PC-3 (cell line): ENCODE data around the gene CHSY1. TPM values are rescaled to one million over a fixed set of nuclear protein-coding genes. Genes with fewer than 3 reads are reported as not detected.

Experiments
- ATAC-seq: fragments of 200-7000 bp; cut with Tn5 transposase; 2 replicates; pipeline ENCODE4 v1.9.1; 2020; ENCODE audit warnings: mild to moderate bottlenecking, moderate library complexity
- BruUV-seq: library from RNA; stranded (reverse); fragments of 400-500 nt; replicated peaks from 2 replicates; lab custom pipeline; 2021; lab: Mats Ljungman, UMichigan
- CTCF ChIA-PET: fragments of 300-600 bp; sonication (Branson Sonifier 250); formaldehyde crosslinking; loops from one replicate; lab custom pipeline; 2022; ENCODE audit warnings: antibody characterized with exemption; lab: Charles Lee
- POLR2A ChIA-PET: fragments of 300-600 bp; sonication (Branson Sonifier 250); formaldehyde crosslinking; loops from one replicate; lab custom pipeline; 2022; ENCODE audit warnings: antibody characterized with exemption; ENCODE audit not compliant: unreplicated experiment; lab: Charles Lee
- DNase-seq: peaks from one replicate; pipeline ENCODE4 v3.0.0-alpha.2; 2015
- H2AFZ ChIP-seq: fragments of 300-600 bp; sonication (generic); 2 replicates; pipeline ENCODE4 v1.6.0; 2016; ENCODE audit warnings: antibody characterized with exemption, low read length
- H3F3A ChIP-seq: fragments of 300-600 bp; sonication (generic); one replicate; pipeline ENCODE4 v1.6.0; 2017; ENCODE audit warnings: antibody characterized with exemption, low read length, control low read depth, mild to moderate bottlenecking; ENCODE audit not compliant: unreplicated experiment
- H3K27ac ChIP-seq: fragments of 300-600 bp; sonication (generic); 2 replicates; pipeline ENCODE4 v1.5.1; 2016; ENCODE audit warnings: mild to moderate bottlenecking, low read length
- H3K27me3 ChIP-seq: fragments of 300-600 bp; sonication (generic); 2 replicates; pipeline ENCODE4 v1.6.1; 2016; ENCODE audit warnings: low read length, mixed read lengths
- H3K36me3 ChIP-seq: fragments of 300-600 bp; sonication (generic); 2 replicates; pipeline ENCODE4 v1.6.1; 2016; ENCODE audit warnings: low read depth, mixed run types, low read length, mixed read lengths
- H3K4me1 ChIP-seq: fragments of 300-600 bp; sonication (generic); 2 replicates; pipeline ENCODE4 v1.5.1; 2016; ENCODE audit warnings: low read length; ENCODE audit not compliant: insufficient read depth
- H3K4me2 ChIP-seq: fragments of 300-600 bp; sonication (generic); 2 replicates; pipeline ENCODE4 v1.6.0; 2016; ENCODE audit warnings: low read length
- H3K4me3 ChIP-seq: fragments of 300-600 bp; sonication (generic); 2 replicates; pipeline ENCODE4 v1.5.1; 2016; ENCODE audit warnings: mild to moderate bottlenecking, low read length, mixed read lengths
- H3K79me2 ChIP-seq: fragments of 300-600 bp; sonication (generic); 2 replicates; pipeline ENCODE4 v1.6.1; 2017; ENCODE audit warnings: low read length, mixed read lengths
- H3K9ac ChIP-seq: fragments of 300-600 bp; sonication (generic); 2 replicates; pipeline ENCODE4 v1.6.0; 2016; ENCODE audit warnings: mild to moderate bottlenecking, low read length
- H3K9me2 ChIP-seq: fragments of 300-600 bp; sonication (generic); replicated peaks from 2 replicates; pipeline ENCODE4 v1.6.1; 2016; ENCODE audit warnings: mixed run types, low read length, mixed read lengths
- H3K9me3 ChIP-seq: fragments of 300-600 bp; sonication (generic); 2 replicates; pipeline ENCODE4 v1.6.1; 2016; ENCODE audit warnings: low read length, mixed read lengths
- H4K20me1 ChIP-seq: fragments of 300-600 bp; sonication (generic); 2 replicates; pipeline ENCODE4 v1.6.1; 2016; ENCODE audit warnings: low read length, mixed read lengths
- EZH2 ChIP-seq: fragments of 300-600 bp; sonication (generic); IDR thresholded peaks from one replicate; pipeline ENCODE4 v1.6.1; 2017; ENCODE audit warnings: antibody characterized with exemption, mild to moderate bottlenecking, low read length; ENCODE audit not compliant: unreplicated experiment
- EZH2phosphoT487 ChIP-seq: fragments of 300-600 bp; sonication (generic); IDR thresholded peaks from 2 replicates; pipeline ENCODE4 v1.6.1; 2018; ENCODE audit warnings: mild to moderate bottlenecking, antibody characterized with exemption, low read length, borderline replicate concordance
- intact Hi-C: fragments of 100-400 bp; cut with micrococcal nuclease; formaldehyde crosslinking; loops from 2 replicates; pipeline ENCODE4 v1.9.0; 2023
- total RNA-seq: library from RNA; depleted of rRNA; stranded (reverse); fragments of >200 nt; gene quantifications from 2 replicates; pipeline ENCODE4 v1.2.3, GENCODE V29; 2014
- TF ChIP-seq, protein P1 (sequence below): fragments of 300-600 bp; sonication (generic); conservative IDR thresholded peaks from 2 replicates; pipeline ENCODE4 v1.5.1; 2017; ENCODE audit warnings: antibody characterized with exemption, low read depth, mild to moderate bottlenecking, low read length

CHSY1 gene
- total RNA-seq, 1 experiment from 2014 or later: 13.8 TPM

DNA sequence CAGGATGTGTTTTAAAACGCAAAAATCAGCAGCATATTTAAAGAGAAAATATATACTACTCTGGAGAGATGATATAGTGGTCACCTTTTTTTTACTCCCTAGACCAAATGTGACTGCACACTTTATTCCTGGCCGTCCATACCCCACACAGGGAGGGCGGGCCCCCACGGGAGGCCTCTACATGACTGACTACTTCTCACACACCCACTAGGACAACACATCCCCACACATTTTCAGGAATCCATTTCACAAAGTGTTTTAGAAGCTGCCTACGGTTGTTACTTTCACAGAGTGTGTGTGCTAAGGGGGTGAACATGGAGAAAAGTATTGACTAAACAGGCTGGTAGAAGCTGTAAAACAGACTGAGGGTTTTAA, 67.9 kb downstream of the CHSY1 start:
- CTCF ChIA-PET: no interaction called here
- no peak overlapping the region for H3K9ac ChIP-seq

DNA sequence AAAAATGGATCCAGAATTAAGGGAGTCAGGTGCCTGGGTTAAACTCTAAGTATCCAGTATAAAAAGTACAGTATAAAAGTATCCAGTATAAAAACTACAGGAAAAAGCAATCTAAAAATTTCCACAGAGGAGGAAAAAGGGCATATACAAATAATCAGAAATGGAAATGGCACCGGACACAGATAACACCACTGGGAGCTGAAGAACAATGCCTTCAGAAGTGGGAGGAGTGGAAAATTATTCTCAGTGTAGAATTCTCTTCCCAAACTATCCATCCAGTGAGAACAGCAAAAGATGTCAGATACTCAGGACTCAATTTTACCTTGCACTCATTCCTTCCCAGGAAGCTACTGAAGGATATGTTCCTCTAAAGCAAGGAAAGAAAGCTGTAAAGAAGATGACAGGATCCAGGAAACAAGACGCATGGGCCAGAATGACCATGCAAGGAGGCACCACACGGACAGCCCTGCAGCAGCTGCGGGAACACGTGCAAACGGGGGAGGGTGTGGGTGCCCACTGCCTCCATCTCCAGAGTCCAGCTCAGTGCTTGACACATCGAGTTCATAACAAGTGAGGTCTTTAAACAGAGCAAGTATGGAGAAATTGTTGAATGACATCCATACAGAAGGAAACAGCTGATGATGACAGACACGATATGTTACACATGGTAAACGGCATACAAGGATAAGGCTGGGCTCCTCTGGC, 68.5 kb downstream of the CHSY1 start:
- H4K20me1 ChIP-seq: no peaks in the 10 kb centered on the region
- H3K79me2 ChIP-seq: peaks cover 77% of the 10 kb centered on the region
- H3K36me3 ChIP-seq: peaks cover 9% of the 10 kb centered on the region; the same call in 1 of the 2 replicates
- TF ChIP-seq, protein P1, sequence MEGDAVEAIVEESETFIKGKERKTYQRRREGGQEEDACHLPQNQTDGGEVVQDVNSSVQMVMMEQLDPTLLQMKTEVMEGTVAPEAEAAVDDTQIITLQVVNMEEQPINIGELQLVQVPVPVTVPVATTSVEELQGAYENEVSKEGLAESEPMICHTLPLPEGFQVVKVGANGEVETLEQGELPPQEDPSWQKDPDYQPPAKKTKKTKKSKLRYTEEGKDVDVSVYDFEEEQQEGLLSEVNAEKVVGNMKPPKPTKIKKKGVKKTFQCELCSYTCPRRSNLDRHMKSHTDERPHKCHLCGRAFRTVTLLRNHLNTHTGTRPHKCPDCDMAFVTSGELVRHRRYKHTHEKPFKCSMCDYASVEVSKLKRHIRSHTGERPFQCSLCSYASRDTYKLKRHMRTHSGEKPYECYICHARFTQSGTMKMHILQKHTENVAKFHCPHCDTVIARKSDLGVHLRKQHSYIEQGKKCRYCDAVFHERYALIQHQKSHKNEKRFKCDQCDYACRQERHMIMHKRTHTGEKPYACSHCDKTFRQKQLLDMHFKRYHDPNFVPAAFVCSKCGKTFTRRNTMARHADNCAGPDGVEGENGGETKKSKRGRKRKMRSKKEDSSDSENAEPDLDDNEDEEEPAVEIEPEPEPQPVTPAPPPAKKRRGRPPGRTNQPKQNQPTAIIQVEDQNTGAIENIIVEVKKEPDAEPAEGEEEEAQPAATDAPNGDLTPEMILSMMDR: no peak
- no peak for TF ChIP-seq EZH2phosphoT487
- TF ChIP-seq EZH2: no peak
- H3K4me1 ChIP-seq: peaks cover 2% of the 10 kb centered on the region; the same call in 1 of the 2 replicates
- no peak overlapping the region for H2AFZ ChIP-seq
- no peak overlapping the region for H3K9ac ChIP-seq
- CTCF ChIA-PET: no interaction called here
- H3K4me2 ChIP-seq: no peak overlapping the region
- BruUV-seq: no TSS peak
- ATAC-seq (no peak), DNase-seq (no peak)
- no peak overlapping the region for H3K4me3 ChIP-seq
- H3K9me2 ChIP-seq: no peaks in the 10 kb centered on the region
- intact Hi-C loops: no loop called here
- no peaks in the 10 kb centered on the region for H3K27me3 ChIP-seq
- no peaks in the 10 kb centered on the region for H3K9me3 ChIP-seq
- POLR2A ChIA-PET: no interaction called here
- H3K27ac ChIP-seq: no peak overlapping the region
- H3F3A ChIP-seq: no peaks in the 10 kb centered on the region

More for the DNA sequence above, 67.9 kb downstream of the CHSY1 start:
- Histone ChIP-seq H3K27me3 (no peaks in the 10 kb centered on the region), H3K27ac (no peak overlapping the region), H4K20me1 (no peaks in the 10 kb centered on the region), H3K9me3 (no peaks in the 10 kb centered on the region), H3K4me2 (no peak overlapping the region), H2AFZ (no peak overlapping the region), H3K79me2 (peaks cover 77% of the 10 kb centered on the region), H3K9me2 (no peaks in the 10 kb centered on the region), H3K36me3 (peaks cover 5% of the 10 kb centered on the region; the same call in 1 of the 2 replicates), H3F3A (no peaks in the 10 kb centered on the region), H3K4me3 (no peak overlapping the region), H3K4me1 (peaks cover 7% of the 10 kb centered on the region; the same call in 1 of the 2 replicates)
- TF ChIP-seq EZH2phosphoT487: no peak
- TF ChIP-seq, protein P1: no peak
- BruUV-seq: no TSS peak
- DNase-seq: no peak
- intact Hi-C loops: no loop called here
- POLR2A ChIA-PET: no interaction called here
- no peak for ATAC-seq

DNA sequence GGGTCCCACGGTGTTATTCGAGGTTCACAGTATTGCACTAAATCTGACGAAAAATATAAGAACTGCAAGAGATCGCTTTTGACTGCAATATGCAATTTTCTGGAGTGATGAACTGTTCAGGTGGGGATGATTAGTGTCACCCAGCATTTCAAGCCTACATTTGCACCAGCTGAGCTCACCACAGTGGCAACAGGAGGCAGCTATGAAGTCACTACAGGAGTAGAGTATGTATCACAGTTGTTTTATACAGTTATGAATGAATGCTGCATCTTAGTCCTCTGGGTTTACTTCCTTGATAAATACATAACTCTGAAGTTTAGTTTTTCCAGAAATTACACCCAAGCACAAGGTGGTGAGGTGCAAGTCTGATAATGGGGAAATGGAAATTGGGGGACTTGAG, 69.6 kb downstream of the CHSY1 start:
- Histone ChIP-seq H3K4me1 (no peaks in the 10 kb centered on the region), H3K36me3 (peaks cover 18% of the 10 kb centered on the region), H3K4me3 (no peak overlapping the region), H3K27me3 (no peaks in the 10 kb centered on the region), H3F3A (no peaks in the 10 kb centered on the region), H2AFZ (no peak overlapping the region), H3K9me2 (no peaks in the 10 kb centered on the region), H3K9me3 (no peaks in the 10 kb centered on the region), H3K4me2 (no peak overlapping the region), H4K20me1 (no peaks in the 10 kb centered on the region), H3K27ac (no peak overlapping the region), H3K9ac (no peak overlapping the region), H3K79me2 (peaks cover 66% of the 10 kb centered on the region)
- CTCF ChIA-PET: no interaction called here
- TF ChIP-seq, protein P1: no peak
- TF ChIP-seq EZH2phosphoT487: no peak
- TF ChIP-seq EZH2: no peak
- POLR2A ChIA-PET: no interaction called here
- DNase-seq (no peak), ATAC-seq (no peak)
- no TSS peak for BruUV-seq
- intact Hi-C loops: no loop called here
